HFFc6 (cell line): ENCODE data around the gene SLC8A1. TPM values are rescaled to one million over a fixed set of nuclear protein-coding genes. Genes with fewer than 3 reads are reported as not detected.
A peak's percentile ranks its signal among the peaks of the same experiment; 100 is the strongest.

Source experiments
- DNase-seq: peaks from one replicate; pipeline ENCODE4 v3.0.0-alpha.2; 2018
- H3K27ac Mint-ChIP-seq: 2 replicates; pipeline ENCODE4 v1.8.0; 2020; ENCODE audit warnings: mild to moderate bottlenecking, mixed read lengths
- H3K27me3 Mint-ChIP-seq: 2 replicates; pipeline ENCODE4 v1.8.0; 2021; ENCODE audit warnings: mild to moderate bottlenecking, moderate library complexity, mixed read lengths; ENCODE audit not compliant: insufficient read depth
- H3K36me3 Mint-ChIP-seq: 2 replicates; pipeline ENCODE4 v1.8.0; 2021; ENCODE audit warnings: low read depth, mixed read lengths
- H3K4me1 Mint-ChIP-seq: 2 replicates; pipeline ENCODE4 v1.8.0; 2020; ENCODE audit warnings: low read depth, mixed read lengths
- H3K4me3 Mint-ChIP-seq: 2 replicates; pipeline ENCODE4 v1.8.0; 2020; ENCODE audit warnings: mild to moderate bottlenecking, moderate library complexity, mixed read lengths
- H3K9me3 Mint-ChIP-seq: 2 replicates; pipeline ENCODE4 v1.8.0; 2020; ENCODE audit warnings: mild to moderate bottlenecking, mixed read lengths
- total RNA-seq, 6 experiments: library from RNA; stranded (reverse); fragmentation: NEBNext Ultra II Directional; extraction: Animal tissue kit (Norgen Biotek cat#: 25700); gene quantifications; 2 replicates in 1 of 6; 3 replicates in 5 of 6; pipeline ENCODE4 v1.2.3, GENCODE V29; 2021
- TF ChIP-seq, protein P1 (sequence below): fragments of 200-600 bp; sonication (generic); IDR thresholded peaks from 2 replicates; pipeline ENCODE4 v1.5.0; 2021; ENCODE audit warnings: antibody characterized with exemption, mild to moderate bottlenecking

Gene SLC8A1
- total RNA-seq, 6 experiments from 2014 or later: 71.5 to 96.9 (median 92.2) TPM

DNA sequence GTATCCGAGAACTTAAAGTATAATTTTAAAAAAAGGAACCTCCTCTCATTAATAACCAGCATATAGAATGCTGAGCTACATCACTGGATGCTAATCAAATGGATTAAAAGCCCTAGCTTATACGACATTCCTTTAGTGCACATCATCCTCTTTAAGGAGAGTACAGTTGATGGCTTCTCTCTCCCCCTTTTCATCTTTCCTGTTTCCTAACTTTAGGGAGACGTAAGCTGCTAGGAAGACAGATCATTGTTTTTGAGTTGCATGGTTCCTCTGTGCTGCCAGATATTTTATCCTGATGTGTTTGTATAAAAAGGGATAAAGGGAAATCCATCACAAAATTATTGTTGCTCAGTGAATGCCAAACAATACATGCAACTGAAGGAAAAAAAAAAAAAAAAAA, 94.2 kb downstream of the SLC8A1 start:
- H3K9me3 Mint-ChIP-seq: no peaks in the 10 kb centered on the region
- TF ChIP-seq, protein P1, sequence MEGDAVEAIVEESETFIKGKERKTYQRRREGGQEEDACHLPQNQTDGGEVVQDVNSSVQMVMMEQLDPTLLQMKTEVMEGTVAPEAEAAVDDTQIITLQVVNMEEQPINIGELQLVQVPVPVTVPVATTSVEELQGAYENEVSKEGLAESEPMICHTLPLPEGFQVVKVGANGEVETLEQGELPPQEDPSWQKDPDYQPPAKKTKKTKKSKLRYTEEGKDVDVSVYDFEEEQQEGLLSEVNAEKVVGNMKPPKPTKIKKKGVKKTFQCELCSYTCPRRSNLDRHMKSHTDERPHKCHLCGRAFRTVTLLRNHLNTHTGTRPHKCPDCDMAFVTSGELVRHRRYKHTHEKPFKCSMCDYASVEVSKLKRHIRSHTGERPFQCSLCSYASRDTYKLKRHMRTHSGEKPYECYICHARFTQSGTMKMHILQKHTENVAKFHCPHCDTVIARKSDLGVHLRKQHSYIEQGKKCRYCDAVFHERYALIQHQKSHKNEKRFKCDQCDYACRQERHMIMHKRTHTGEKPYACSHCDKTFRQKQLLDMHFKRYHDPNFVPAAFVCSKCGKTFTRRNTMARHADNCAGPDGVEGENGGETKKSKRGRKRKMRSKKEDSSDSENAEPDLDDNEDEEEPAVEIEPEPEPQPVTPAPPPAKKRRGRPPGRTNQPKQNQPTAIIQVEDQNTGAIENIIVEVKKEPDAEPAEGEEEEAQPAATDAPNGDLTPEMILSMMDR: no peak
- H3K27me3 Mint-ChIP-seq: no peaks in the 10 kb centered on the region; the same call in 1 of the 2 replicates
- H3K36me3 Mint-ChIP-seq: peaks cover 14% of the 10 kb centered on the region
- H3K27ac Mint-ChIP-seq: peak overlapping the region; percentile 45
- H3K4me3 Mint-ChIP-seq: peak overlapping the region; percentile 10
- H3K4me1 Mint-ChIP-seq: peaks cover 95% of the 10 kb centered on the region
- DNase-seq: peak; percentile 22

DNA sequence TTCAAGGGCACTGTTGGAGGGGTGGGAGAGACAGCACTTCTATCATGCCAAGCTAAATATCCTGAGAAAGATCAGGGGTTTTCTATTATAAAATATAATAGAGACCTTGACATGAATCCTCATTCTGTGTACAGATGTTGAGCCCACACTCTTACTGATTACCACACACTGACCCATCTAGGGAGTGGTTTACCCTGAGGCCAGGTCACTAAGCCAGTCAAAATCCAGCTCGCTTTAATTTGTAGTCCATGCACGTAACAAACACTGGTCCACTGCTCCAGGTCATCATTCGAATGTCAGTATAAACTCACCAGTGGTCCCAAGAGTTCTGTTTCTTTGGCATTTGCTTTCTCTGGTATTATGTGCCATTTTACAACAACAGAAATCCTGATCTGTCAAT, 96.4 kb downstream of the SLC8A1 start:
- Mint-ChIP-seq H3K4me1 (peaks cover 91% of the 10 kb centered on the region), H3K36me3 (peaks cover 20% of the 10 kb centered on the region)
- TF ChIP-seq, protein P1: no peak

DNA sequence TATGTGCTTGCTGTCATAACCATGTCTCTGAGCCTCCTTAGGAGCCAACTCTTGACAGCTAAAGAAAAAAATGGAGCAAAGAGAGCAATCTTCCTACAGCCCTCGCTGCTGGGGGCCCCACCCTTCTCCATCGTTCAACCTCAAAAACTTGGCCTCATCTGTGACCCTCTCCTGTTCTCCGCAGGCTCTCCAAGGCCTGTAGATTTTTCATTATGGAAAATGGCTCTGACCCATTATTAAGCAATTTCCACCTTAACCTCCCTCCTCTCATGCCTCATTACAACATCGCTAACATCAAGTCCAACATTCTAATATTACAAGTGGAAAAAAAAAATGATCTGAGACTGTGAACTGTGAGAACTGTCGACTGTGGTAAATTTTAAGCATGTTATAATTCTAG, 98.7 kb downstream of the SLC8A1 start:
- H3K4me1 Mint-ChIP-seq: peaks cover 87% of the 10 kb centered on the region
- TF ChIP-seq, protein P1: no peak
- no peaks in the 10 kb centered on the region for H3K9me3 Mint-ChIP-seq
- H3K27me3 Mint-ChIP-seq: peaks cover 2% of the 10 kb centered on the region
- peak overlapping the region; percentile 72; the same call in 1 of the 2 replicates for H3K27ac Mint-ChIP-seq
- DNase-seq: no peak
- H3K36me3 Mint-ChIP-seq: peaks cover 20% of the 10 kb centered on the region
- no peak overlapping the region for H3K4me3 Mint-ChIP-seq

More for the DNA sequence above, 96.4 kb downstream of the SLC8A1 start:
- H3K27ac Mint-ChIP-seq: no peak overlapping the region
- no peaks in the 10 kb centered on the region; the same call in 1 of the 2 replicates for H3K27me3 Mint-ChIP-seq
- no peak for DNase-seq
- H3K4me3 Mint-ChIP-seq: no peak overlapping the region
- H3K9me3 Mint-ChIP-seq: no peaks in the 10 kb centered on the region

DNA sequence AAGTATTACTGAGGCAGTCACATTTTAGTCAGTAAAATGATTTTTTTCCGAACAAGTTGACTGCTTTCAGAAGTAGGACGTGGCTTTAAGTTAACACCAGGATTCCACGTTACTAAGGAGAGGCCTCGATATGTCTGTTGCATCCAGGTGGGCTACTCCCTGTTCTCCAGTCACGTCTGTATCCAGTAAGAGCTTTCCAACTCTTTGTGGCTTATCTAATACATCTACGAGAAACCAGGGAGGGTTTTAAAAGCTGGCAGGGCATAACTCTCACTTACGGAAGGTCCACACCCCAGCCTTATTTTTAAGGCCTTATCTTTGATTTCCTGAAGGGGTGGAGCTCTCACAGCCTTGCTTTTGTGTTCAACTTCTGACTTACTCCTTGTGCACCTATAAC, 99.2 kb downstream of the SLC8A1 start:
- H3K4me1 Mint-ChIP-seq: peaks cover 87% of the 10 kb centered on the region
- H3K27ac Mint-ChIP-seq: peak overlapping the region; percentile 72
- no peaks in the 10 kb centered on the region for H3K9me3 Mint-ChIP-seq
- H3K4me3 Mint-ChIP-seq: no peak overlapping the region
- peaks cover 2% of the 10 kb centered on the region for H3K27me3 Mint-ChIP-seq
- no peak for DNase-seq
- H3K36me3 Mint-ChIP-seq: peaks cover 20% of the 10 kb centered on the region
- TF ChIP-seq, protein P1: no peak

DNA sequence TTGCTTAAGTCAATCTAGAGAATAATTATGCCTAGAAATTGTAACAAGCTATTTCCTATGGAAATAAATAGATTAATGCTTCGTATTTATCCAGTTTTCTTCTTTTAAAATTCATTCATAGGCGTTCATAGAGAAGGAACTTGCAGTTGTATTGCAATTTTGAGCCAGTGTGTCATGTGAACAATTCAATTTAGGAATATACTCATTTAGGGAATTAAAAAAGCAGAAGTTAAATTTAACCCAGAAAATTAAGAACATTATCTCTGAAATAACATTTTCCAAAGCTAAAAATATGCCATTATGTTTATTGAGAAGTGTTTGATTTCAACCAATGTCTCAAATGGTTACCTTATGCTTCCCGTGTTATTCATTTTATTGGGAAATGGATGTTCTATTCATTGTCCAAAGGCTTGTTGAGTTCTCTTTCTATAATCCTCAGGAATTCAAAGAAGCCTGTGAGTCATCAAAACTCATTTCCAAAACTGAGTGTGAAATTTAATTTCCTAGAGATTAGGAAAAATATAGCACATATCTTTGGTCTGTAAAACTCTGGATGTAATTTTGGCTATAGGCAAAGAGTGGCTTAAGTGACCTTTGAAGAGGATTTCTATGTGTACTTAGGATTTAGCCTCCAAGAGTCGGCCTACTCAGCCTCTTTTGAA, 99.7 kb downstream of the SLC8A1 start:
- H3K27ac Mint-ChIP-seq: peak overlapping the region; percentile 72
- H3K36me3 Mint-ChIP-seq: peaks cover 20% of the 10 kb centered on the region
- TF ChIP-seq, protein P1: no peak
- H3K4me3 Mint-ChIP-seq: no peak overlapping the region
- H3K27me3 Mint-ChIP-seq: peaks cover 2% of the 10 kb centered on the region
- peak; percentile 15 for DNase-seq
- peaks cover 88% of the 10 kb centered on the region for H3K4me1 Mint-ChIP-seq
- no peaks in the 10 kb centered on the region for H3K9me3 Mint-ChIP-seq
